HG02870 (cell line): ENCODE data around the gene CCDC195.

Experiments
- ATAC-seq: cut with Tn5 transposase; IDR thresholded peaks from one replicate; pipeline ENCODE4 v1.9.1; 2021; ENCODE audit warnings: mild to moderate bottlenecking, moderate library complexity; ENCODE audit not compliant: unreplicated experiment

The CCDC195 gene

DNA sequence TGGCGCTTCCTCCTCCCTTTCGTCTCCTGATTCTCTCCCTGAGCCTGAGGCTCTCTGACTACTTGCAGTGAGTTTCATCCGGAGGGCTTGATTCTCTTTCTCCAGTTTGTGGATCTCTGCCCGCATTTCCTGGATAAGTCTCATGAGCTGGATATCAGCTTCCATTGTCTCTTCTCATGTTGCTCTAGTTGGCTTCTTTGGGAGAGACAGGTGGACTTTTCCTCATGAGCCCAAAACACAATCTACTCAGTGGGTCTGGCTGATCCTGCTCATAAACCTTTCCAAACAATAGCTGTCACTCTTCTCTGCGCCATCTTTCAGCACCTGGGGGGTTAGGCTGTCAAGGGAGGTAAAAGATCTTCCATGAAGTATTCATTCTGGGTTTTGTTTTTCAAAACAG lies at the start of gene CCDC195:
Gene CCDC195 (minus strand): TSS at position 165 of the 400 bp plus-strand sequence. CDS start 0 bp downstream, at position 165.
- no peak for ATAC-seq

- peak; percentile 65 for ATAC-seq
Measured at GRCh38 chr2:224764565-224765236, 48.5 kb upstream of the CCDC195 start.

DNA sequence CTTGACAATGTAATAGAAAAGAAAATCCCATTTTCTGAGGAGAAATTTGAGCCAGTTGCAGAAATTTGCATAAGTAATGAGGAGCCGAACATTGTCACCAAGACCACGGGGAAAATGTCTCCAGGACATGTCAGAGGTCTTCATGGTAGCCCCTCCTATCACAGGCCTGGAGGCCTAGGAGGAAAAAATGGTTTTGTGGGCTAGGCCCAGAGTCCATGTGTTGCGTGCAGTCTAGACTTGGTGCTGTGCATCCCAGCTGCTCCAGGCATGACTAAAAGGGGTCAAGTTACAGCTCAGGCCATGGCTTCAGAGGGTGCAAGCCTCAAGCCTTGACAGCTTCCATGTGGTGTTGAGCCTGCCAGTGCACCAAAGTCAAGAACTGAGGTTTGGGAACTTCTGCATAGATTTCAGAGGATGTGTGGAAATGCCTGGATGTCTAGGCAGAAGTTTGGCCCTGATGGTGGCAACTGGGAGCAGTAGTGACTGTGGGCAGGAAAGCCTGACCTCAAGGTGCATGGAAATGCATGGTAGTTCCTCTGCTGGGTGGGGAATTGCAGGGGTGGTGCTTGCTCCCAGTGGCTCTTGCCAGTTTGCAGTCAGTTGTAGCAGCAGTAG lies 41.9 kb upstream of the CCDC195 start:
- no peak for ATAC-seq

DNA sequence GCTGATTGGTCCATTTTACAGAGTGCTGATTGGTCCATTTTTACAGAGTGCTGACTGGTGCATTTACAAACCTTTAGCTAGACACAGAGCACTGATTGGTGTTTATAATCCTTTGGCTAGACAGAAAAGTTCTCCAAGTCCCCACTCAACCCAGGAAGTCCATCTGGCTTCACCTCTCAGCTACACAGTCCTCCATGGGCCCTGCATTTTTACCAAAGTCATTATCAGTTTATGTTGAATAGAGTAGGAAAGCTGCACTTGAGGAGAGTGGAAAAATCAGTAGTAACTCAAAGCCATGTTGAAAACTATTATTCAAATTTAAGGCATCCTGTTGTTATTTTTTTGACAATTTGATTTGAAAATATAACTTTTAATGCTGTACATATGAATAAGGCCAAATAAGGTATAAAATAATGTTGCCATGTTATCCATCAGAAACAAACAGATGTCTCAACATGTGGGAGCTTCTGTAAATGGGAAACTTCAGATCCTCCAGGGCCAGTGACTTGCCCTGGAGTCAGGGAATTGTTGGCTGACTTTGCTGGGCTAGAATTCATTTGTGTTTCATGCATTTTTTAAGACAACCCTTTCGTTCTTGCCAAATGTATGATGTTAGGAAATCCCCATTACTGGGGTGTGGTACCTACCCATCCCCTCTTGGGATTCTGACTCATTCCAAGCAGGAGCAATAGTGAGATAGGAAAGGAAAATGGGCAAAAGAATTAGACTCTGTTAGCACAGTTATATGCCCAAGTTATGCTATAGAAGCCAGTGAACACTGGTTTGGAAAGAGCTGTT lies 37.8 kb upstream of the CCDC195 start:
- no peak for ATAC-seq

- ATAC-seq, result peak; percentile 62
Measured at GRCh38 chr2:224751996-224752698, 36.0 kb upstream of the CCDC195 start.

DNA sequence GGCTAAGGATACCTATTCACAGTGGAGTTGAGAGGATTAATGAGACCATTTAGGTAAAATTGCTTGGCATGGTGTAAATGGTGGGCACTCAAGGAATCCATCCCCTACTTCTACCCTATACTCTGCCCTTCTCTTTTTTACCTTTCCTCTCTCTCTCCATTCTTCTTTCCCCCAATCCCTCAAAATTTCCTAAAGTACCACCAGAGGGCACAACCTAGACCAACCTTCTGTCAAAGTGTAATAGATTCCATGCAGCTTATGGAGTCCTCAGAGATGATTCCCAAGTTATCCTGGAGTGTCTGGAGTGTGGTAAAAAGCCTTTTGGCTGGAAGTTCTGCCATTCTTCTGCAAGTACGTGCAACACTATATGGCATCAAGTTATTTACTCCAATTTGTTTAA lies 33.0 kb upstream of the CCDC195 start:
- no peak for ATAC-seq

DNA sequence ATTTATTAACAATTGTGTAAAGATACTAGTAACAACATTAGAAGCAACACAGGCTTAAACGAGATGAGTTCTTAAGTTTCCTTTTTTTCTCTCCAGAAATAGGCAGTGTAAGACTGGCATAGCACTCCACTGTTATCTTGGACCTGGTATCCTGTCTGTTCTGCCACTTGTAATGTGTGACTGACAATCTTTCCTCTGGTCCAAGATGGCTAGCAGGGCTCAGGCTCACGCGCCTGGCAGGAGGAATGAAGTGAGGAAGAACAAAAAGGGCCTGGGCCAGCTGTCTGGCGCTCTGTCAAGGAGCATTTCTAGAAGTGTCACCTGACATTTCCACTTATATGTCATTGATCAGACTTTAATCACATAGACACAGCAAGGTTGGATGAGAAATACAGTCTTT lies 31.6 kb upstream of the CCDC195 start:
- ATAC-seq, result no peak

GRCh38 chr2:224736227-224736626 lies 20.1 kb upstream of the CCDC195 start:
- ATAC-seq, result no peak

GRCh38 chr2:224734949-224735348 lies 18.8 kb upstream of the CCDC195 start:
- ATAC-seq, result no peak

DNA sequence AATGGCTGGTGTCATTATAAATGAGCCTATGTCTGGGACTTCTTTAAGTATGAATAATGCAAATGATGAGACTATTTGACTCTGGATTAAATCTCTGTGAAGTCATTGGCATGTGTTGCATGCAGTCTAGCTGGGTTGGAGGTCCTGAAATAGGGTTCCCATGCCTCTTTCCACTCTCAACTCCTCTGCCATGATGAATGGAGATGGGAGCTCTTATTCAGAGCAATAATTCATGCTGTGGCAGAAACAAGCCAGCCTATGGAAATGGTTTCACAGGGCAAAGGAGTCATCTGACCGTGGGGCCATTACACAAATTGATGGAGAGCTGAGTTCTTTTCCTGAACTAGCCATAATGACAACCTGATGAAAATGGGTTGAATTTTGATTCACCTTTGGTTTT lies 15.5 kb upstream of the CCDC195 start:
- ATAC-seq, result no peak

DNA sequence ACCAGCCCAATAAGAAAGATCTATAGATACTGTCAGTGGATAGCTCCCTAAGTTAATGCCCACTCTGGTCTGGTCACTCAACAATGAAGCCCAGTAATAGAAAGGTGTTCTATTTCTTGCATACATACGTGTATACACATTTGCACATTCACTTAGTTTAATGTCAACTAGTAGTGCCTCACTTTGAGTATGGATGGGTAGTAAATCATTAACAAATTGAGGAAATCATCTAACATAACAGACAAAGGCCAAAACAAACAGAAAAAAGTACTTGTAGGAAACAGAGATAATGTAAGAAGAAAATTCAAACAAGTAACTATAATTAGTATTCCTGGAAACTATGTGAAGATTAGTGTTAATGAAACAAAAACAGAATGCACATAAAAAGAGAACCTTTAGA lies 13.3 kb upstream of the CCDC195 start:
- ATAC-seq, result no peak

DNA sequence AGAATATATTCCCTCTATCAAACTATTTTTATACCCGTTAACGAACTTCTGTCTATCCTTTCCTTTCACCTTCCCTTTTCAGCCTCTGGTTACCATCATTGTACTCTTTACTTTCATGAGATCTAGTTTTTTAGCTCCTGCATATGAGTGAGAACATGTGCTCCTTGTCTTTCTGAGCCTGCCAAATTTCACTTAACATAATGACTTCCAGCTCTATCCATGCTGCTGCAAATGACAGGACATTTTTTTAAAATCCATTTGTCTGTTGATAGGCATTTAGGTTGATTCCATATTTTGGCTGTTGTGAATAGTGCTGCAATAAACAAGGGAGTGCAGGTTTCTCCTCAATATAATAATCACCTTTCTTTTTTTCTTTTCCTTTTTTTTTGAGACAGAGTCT lies 8.2 kb upstream of the CCDC195 start:
- no peak for ATAC-seq

- ATAC-seq, result peak; percentile 72
Measured at GRCh38 chr2:224723586-224724217, 7.5 kb upstream of the CCDC195 start.

DNA sequence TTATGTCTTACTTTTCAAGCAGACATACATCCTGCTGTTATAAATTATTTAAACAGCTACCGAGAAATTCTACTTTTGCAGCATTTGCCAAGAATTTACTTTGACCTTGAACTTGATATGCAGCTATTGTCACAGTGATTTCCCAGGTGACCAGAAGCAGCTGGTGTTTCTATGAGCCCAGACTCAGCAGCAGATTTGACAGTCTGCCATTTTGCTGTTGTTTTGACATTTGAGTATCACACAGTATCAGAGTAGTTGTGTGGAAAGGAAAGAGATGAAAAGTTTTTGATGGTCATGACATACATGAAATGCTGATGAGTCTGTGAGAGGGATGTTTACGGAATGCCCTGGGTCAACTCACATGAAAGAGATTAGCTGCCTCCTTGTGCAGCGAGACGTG lies 6.6 kb upstream of the CCDC195 start:
- ATAC-seq, result no peak

DNA sequence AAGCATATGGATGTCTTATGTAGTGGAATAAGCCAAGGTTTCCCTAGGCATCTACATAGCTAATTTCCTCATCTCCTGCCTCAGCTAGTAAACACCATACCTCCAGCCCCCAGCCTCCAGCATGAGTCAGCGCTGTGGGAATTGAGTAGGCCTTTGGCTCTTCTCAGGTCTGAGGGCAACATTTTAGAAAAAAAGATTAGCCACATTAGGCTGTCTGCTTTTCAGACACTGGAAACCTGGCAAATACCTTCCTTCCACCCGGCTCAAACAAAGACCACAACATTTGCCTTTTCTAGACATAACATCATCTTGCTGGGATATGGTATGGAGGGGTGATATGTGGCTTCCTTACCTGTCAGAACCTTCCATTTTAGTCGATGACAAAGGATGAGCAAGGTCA lies 6.1 kb upstream of the CCDC195 start:
- no peak for ATAC-seq

DNA sequence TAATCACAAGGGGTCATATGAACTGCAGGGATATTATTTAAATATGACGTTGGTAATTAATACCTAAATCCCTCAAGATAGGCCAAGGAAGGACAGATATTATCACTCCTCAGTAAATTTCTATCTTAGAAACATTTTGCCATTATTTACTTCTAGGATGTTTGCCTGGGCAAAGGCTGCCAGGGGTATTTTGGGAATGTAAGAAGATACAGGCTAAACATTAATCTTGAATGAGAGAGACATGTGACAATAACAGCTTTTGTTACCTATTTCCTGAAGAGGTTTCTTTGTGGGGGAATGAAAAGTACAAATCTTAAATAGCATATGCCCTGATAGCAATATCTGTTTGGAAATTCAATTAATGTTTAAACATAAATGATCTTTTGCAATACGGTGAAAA lies 756 bp upstream of the CCDC195 start:
- no peak for ATAC-seq

DNA sequence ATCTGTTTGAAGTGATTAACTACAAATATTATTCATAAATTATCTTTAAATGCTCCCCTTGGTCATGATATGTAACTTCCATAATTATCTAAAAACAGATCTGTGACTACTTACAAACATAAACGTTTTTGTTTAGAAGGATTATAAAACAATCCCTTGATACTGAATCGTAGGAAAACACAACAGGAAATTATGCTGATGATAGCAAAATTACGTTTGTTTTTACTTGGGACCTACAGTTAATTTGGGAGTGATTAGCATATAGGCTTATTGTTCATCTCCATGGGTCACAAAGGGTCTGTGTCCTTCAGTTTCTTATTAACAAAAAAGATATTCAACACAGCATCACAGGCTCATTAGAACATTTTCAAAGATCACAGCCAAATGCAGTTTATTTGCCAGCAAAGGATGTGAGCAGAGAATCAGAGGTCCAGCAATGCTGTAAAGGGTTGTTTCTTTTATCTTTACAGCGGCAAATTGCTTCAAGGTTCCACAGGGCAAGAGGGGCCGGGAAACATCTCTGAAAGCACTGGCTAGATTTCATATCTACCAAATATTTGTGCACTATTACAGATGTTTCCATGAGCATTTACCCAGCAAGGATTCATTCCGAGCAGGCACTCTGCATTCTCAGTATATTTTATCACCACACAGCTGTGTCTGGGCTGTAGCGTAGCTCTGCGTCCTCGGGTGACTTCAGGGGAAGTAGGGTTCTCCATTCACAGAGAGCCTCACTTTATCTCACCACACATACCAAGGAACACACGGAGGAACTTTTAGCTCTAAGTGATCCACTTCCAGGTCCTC lies 4.1 kb downstream of the CCDC195 start:
- no peak for ATAC-seq

GRCh38 chr2:224711381-224711780 lies 4.8 kb downstream of the CCDC195 start:
- no peak for ATAC-seq

DNA sequence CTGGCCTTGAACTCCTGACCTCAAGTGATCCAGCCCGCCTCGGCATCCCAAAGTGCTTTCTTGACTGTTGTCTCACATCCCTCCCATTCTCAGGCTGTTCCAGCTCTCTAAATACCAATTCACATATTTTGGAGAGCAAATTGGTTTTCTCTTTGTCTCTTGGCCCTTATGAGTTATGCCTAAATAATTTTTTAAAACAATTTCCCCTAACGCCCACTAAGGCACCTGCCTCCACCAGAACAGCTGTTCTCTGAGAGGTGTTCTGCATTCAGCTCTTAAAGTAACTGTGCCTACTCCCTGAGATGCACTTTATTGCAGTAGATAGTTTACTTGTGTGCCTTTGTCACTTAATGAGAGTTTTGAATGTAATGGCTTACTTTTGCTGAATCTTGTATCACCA lies 6.9 kb downstream of the CCDC195 start:
- no peak for ATAC-seq

DNA sequence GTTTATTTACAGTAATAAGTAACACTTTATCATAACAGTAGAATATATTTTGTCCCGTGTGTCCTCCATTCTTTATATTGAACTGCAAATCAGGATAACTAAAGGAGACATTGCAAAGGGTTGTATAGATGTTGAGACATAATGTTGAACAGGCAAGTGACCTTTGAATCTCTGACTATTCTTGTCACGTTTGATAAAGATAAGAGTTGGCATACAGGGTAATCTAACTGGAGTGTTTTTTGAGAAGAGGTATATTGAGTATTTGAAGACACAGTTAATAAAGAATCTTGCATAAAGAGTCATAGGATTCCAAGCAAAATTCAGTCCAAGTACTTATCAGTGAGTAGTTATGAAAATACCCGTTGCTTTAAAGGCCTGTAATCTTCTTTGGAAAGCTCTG lies 21.7 kb downstream of the CCDC195 start:
- ATAC-seq, result no peak
